Activated CD8-positive, alpha-beta memory T cell treated with anti-CD3 and anti-CD28 coated beads, Interleukin-2, amount 50 U/mL, for 24 hours (primary cell): ENCODE results near the gene NINL.
"Not testable (repeated sequence)": the region's sequence is repeated elsewhere in the genome, so short reads cannot be mapped to it uniquely, and the experiment has no call there.

Experiments used
- DNase-seq: peaks from one replicate; pipeline ENCODE4 v3.0.0-alpha.2; 2020; ENCODE audit errors: extremely low read depth

Gene NINL

DNA sequence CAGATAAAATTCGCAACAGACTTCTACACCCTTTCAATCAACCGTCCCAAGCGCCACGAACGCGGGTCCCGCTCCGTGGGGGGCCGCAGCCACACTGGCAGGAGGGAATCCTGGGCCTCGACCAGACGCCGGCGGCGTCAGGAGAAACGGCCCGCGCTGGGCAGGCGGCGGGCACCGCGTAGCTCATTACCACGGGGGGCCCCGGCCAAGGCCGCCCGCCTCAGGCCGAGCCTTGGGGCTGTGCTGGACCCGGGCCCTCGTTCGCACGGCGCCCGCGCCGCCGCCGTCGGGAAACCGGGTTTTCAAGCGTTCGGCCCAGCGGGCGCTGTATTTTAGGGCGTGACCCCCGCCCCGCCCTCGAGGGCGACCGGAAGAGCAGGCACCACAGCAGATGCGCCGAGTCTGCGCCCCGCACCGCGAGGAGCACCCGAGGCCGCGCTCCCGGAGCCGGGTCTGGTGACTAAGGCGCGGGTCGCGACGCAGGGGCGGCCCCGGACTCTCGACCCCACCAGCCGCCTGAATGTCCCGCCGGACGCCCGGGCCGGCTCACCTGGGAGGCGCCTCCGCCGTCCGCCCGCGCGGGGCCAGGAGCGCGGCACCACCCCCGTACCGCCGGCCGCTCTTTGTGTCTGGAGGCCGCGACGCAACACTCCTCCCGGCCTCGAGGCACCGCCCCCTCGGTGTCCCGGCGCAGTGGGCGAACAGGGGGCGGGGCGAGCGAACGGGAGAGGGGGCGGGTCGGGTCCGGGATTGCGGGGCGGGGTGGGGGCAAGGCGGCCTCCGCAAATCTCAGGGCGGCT, at the start of gene NINL:
Gene NINL, minus strand, starts transcription at position 627 of the 800 bp plus-strand sequence. CDS start 58,944 bp downstream, outside the sequence.
- no peak for DNase-seq

DNA sequence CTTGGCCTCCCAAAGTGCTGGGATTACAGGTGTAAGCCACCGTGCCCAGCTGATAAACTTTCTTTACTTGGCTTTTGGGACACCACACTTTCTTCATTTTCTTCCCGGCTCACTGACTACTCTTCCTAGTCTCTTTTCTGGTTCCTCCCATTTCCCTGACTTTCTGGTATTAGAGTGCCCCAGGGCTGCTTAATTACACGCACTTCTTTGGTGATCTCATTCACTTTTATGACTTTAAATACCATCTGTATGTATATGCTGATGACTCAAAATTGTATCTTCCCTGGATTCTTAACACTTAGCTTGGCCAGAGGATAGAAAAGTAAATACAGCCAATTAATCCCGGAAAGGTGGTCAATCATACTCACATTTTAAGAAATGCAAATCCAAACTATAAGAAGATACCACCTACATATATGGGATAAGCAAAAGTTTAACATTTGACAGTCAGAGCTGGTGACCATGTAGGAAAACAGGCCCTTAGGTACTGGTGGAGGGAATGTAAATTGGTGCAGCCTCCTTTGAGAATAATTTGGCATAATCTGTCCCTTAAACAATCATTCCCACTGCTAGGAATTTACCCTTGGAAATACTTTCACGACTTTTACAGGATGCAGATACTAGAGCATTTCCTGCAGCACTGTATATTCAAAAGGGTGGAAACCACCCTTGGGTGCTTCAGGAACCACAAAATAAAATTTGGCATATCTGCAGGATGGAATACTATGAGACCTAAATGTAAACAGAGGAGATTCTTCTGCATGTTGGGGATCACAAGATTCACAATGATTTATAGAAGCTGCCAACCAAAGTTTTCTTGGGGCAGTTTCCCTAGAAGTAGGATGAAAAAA, 47.8 kb upstream of the NINL start:
- DNase-seq: no peak

DNA sequence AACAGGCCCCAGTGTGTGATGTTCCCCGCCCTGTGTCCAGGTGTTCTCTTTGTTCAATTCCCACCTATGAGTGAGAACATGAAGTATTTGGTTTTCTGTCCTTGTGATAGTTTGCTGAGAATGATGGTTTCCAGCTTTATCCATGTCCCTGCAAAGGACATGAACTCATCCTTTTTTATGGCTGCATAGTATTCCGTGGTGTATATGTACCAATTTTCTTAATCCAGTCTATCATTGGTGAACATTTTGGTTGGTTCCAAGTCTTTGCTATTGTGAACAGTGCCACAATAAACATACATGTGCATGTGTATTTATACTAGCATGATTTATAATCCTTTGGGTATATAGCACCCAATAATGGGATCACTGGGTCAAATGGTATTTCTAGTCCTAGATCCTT, 45.3 kb upstream of the NINL start:
- DNase-seq: not testable (repeated sequence)

DNA sequence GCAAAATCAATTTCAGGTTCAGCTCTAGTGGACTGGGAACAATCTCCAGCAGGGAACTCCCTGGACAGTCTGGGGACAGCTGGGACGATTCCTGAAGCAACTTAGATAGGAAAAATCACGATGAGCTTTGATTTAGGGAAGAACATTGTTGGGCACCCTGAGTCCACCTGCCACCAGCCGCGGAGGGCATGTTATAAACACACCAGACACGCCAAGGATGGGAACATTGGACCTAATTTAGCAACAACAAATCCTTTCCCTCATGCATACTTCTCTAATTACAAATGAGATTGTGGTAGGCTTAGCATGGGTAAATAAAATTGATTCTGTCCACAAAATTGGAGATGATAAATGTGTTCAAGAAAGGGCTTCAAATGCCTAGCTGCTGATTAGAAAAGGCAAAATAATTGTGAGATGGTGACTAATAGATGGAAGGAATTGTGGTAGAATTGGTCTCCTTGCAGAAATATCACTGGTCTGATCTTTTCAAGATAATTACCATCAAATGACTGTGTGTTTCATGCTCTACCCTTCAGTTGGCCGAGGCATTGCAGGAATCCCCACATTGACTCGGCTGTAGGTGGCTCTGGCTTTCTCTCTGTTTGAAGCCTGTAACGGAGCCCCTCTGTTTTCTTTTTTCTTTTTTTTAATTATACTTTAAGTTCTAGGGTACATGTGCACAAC, 44.6 kb upstream of the NINL start:
- no peak for DNase-seq

DNA sequence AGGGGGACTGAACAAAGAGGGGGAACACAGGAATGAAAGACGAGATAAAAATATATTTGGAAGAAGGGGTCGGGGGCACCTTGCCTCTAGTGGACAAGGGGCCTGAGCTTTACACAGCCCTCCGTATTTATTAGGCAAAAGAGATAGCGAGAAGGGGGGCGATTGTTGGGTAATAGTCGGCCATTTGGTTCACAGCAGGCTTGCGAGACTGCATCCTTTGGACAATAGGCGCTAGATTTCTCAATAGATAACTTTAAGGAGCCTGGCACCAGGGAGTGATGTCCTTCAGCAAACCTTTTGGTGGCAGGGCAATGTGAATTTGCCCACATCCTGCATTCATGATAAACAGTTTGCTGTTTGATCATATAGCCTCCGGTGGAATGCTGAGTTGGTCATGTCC, 41.4 kb upstream of the NINL start:
- DNase-seq: no peak

DNA sequence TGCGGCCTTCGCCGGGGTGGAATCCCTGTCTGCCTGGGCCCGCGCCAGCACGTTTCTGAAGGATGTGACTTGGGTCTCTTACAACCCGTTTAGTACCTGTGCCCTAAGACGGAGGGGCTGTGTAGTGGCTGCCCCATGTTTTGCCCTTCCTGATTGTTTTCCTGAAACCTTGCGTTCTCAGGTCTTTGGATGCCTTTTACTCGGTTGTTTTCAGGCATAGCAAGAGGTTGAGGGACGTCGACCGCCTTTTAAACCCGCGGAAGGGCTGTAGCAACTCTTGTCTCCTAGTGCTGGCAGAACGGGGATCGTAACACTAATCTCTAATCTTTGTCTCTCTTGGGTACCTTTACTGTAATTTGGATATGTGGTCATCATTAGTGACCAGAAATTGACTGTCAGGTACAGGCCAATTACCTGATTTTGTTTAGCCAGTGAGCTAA, 39.2 kb upstream of the NINL start:
- DNase-seq: no peak

DNA sequence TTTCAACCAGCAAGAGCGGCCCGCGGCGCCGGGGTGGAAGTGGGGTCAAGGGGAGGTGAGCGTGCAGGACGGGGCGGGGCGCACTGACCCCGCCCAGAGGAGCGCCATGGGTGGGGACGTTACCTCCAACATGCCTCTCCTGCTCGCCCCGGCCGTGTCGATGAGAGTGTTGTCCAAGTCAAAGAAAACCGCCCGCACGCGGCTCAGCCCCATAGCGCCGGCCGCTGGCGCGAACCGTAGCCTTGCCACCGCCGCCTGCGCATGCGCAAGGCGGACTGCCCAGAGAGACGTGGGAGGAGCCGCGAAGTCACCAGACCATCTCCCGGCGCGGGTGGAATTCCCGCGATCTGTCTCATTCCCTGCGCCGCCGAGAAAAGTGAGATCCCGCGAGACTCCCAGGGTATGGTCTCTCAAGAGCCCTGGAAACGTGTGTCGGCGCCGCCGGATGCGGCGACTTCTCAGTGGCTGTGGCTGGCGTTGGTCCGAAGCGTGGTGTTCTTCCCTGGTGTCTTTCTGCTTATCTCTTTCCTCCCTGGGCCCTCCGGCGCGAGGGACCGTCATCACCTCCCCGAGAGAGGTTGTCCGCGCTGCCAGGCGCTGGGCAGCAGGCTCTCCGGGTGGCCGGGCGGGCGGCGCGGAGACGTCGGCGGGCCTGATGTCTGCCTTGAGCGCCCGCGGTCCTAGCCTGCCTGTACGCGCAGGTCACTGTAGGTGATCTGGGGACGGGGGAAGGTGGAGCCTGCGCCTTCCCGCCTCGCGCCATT, 38.6 kb upstream of the NINL start, which contains the start of gene NANP:
Gene NANP, minus strand, starts transcription at position 279 of the 764 bp plus-strand sequence. Its CDS starts 66 bp downstream, at position 213.
- DNase-seq: peak; percentile 62

DNA sequence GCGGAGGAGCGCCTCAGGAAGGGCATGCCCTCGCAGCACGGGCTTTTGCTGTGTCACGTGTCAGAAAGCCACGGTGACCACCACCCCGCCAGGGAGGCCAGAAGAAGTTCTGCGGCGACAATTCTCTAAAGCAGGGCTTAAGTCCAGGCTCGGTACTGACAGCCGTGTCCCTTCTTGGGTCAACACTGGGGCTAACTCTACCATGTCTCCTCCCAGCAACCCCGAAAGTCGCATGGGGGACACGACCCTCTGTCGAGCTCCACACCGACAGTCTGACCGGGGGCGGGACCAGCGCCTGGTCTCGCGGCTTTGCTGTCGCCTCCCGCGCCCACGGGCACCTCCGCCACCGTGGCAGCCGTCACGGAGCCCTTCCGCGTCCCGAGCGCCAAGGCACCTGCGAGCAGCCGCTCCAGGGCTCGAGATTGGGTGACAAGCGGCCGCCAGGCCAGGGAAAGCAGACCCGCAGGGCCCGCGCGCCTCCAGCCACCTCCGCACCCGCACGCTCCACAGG, 37.9 kb upstream of the NINL start:
- no peak for DNase-seq

DNA sequence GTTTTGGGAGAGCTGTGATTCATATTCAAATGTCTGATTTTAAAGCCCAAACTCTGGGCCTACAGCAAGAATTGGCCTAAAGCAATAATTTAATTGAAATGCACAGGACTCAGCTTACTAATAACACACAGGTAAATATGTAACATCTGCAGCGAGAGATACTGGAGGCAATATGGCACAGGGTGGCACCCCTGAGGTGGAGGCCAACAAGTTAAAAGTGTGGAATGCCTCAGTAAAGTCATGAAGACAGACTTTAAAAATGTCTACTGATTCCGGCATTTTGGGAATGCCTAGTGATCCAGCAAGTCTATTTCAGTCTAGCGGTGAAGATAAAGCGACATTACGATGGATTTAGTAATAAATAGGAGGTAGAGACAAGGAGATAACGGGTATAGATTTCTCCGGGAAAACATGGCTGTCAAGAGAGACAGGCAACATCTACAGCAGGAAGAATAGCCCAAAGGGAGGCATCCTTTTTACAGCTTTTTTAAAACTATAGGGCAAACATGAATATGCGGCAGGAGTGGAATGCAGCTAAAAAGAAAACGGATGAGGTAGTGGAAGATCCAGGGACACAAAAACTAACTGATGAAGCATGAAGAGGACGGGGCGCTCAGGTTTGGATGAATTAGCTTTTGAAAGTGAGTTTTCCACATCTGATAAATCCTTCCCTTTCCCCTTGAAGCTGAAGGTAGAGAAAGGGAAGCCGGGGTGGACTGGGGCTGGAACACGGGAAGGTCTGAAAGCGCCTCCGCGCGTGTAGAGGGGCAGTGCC, 37.3 kb upstream of the NINL start:
- no peak for DNase-seq

DNA sequence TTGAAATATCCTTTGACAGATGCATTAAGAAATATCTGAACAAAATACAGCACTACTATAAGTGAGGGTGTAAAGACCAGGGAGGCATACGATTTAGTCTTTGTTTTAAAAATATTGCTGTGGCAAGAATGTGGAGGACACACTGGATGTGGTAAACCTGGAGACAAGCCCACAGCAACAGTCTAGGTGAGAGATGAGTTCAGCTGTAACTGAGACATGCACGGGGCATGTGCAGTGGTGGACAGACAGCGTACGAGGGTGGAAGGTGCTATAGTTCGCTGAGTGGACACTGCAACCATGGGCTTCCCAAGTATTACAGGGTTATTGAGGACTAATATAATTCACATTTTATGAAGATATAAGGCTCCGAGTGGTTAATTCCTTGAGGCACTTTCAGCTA, 36.7 kb upstream of the NINL start:
- no peak for DNase-seq

DNA sequence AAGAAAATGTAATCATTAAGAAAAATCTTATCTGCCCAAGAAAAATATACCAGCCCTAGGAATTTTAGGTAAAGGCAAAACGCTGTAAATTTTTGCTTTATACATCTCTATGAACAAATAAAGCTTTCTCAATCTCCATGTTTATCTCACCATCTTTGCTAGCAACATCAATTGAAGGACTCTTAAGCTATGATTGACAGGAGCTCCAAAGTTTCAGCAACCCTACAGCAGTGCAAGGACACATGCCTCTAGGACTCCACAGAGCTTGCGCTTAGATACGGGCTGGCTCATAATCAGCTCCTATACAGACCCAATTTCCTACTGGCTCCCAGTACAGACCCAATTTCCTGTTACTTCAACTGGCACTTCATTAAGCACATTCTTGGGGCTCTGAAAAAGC, 34.2 kb upstream of the NINL start:
- no peak for DNase-seq

DNA sequence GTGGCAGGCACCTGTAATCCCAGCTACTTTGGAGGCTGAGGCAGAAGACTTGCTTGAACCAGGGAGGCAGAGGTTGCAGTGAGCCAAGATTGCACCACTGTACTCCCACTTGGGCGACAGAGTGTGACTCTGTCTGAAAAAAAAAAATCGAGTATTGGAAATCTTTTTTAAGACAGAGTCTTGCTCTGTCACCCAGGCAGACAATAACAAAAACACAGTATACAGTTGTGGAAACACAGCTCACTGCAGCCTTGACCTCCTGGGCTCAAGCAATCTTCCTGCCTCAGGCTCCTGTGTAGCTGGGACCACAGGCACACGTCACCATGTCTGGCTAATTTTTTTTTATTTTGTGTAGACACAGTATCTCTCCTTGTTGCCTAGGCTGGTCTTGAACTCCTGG, 23.4 kb upstream of the NINL start:
- no peak for DNase-seq

DNA sequence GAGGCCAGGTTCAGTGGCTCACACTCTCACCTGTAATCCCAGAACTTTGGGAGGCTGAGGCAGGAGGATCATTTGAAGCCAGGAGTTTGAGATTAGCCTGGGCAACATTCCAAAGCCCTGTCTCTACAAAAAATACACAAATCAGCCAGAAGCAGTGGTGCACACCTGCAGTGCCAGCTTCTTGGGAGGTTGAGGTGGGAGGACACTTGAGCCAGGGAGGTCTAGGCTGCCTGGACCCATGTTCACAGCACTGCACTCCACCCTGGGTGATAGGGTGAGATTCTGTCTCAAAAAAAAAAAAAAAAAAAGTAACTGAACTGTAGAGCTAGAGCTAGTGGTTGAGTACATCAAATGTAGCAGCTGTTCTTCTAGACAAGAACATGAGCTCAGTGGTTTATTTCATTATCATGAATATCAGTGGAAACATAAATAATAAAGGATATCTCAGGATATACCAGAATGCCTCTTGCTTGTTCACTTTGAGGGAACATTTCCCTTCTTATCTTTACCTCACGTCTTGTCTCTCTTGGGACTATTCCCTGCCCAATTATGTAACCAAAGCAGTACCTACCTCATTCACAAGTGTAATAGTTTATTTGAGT, 20.9 kb upstream of the NINL start:
- no peak for DNase-seq

DNA sequence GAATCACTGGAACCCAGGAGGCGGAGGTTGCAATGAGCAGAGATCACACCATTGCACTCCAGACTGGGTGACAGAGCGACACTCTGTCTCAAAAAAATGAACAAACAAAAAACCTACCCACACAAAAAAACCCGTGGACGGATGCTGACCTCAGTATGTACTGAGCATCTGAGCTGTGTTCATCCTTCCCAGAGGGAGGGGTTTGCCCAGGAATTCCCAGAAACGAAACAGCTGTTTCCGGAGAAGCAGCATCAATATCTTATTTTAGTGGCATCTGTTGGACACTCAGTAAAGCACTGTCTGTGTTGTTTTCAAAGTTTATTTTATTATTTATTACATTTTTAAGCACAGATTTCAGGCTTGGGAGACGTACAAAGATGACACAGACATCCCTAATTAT, 19.8 kb upstream of the NINL start:
- no peak for DNase-seq

DNA sequence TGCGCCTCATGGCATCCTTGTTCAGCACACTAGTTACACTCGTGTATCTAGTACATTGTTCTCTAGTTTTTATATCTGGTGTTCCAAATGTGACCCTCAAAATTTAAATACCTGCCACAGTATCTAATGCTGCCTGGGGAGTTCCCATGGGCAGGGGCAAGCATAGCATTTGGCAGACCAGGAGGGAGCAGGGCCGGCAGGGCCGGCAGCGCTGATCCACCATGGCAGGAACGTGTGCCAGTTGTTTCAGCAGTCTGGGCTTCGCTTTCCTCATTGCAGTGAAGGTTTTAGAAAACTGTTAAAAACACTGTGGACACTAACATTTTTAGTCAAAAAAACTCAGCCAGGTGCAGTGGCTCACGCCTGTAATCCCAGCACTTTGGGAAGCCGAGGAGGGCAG, 19.3 kb upstream of the NINL start:
- no peak for DNase-seq

DNA sequence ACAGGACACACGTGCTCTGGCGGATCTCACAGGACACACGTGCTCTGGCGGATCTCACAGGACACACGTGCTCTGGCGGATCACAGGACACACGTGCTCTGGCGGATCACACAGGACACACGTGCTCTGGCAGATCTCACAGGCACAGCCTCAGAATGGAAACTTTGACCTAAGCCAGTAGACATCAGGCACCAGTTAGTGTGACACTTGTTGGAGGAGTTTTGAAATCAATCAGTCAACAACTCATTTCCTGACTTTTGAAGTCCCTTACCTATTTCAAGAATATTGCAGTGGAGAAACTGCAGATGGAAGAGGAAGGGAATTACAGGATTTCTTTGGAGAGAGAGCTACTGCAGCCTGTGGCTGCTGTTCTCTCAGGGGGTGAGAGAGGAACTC, 17.6 kb upstream of the NINL start:
- DNase-seq: not testable (repeated sequence)

DNA sequence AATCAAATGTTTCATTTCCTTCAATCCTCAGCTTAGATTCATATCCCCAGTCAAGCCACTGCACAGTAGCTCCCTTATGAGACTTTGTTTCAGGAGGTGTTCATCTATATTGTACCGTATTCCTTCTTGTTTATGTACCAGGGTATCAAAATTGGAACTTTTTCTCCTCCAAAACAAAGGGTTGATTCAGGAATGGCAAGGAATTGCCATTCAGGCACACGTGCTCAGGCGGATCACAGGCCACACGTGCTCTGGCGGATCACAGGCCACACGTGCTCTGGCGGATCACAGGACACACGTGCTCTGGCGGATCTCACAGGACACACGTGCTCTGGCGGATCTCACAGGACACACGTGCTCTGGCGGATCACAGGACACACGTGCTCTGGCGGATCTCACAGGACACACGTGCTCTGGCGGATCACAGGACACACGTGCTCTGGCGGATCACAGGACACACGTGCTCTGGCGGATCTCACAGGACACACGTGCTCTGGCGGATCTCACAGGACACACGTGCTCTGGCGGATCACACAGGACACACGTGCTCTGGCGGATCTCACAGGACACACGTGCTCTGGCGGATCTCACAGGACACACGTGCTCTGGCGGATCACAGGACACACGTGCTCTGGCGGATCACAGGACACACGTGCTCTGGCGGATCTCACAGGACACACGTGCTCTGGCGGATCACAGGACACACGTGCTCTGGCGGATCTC, 17.0 kb upstream of the NINL start:
- DNase-seq: not testable (repeated sequence)

DNA sequence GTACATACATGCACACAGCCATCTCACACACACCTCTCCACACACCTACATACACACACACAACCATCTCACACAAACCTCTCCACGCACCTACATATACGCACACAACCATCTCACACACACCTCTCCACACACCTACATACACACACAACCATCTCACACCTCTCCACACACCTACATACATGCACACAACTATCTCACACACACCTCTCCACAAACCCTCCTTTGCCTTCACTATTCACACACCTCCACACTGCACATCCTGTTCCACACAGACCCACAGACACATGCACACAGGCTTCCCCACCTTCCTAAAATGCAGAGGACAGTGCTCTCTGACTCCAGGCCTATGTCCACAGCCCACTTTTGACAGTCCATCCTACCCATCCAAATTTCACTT, 16.3 kb upstream of the NINL start:
- DNase-seq: no peak

DNA sequence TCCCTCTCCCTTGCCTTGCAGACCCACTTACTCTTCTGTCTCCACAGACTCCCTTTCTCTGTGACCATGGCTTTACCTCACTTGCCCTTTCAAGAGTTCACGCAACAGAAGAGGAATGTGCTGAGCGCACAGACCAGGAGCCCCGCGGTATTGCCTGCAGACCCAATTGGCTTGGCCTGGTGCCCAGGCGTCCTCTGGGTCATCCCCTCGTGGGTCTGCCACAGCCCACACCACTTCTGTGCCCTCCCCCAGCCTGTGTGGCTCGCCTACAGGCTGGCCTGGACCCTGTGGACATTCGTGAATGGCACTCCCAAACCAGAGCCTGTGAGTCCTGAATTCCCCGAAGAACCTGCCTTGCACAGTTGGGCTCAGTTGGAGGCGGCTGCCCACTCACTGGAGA, 15.3 kb upstream of the NINL start:
- DNase-seq: no peak
